Dermis microvascular lymphatic vessel endothelial cell (primary cell): ENCODE results near the gene CPPED1. TPM values are rescaled to one million over a fixed set of nuclear protein-coding genes. Genes with fewer than 3 reads are reported as not detected.

Experiments used
- DNase-seq, 2 donors: peaks; one replicate each; pipeline versions ENCODE4 v3.0.0 to v3.0.0-alpha.2; 2010; ENCODE audit warnings: low read depth in 2 of 2
- total RNA-seq: library from RNA; depleted of rRNA; stranded (reverse); fragments of >200 nt; gene quantifications from 2 replicates; pipeline ENCODE4 v1.2.1, GENCODE V29; 2014

The CPPED1 gene
- total RNA-seq, 1 donor from 2014 or later, result 8.3 TPM

DNA sequence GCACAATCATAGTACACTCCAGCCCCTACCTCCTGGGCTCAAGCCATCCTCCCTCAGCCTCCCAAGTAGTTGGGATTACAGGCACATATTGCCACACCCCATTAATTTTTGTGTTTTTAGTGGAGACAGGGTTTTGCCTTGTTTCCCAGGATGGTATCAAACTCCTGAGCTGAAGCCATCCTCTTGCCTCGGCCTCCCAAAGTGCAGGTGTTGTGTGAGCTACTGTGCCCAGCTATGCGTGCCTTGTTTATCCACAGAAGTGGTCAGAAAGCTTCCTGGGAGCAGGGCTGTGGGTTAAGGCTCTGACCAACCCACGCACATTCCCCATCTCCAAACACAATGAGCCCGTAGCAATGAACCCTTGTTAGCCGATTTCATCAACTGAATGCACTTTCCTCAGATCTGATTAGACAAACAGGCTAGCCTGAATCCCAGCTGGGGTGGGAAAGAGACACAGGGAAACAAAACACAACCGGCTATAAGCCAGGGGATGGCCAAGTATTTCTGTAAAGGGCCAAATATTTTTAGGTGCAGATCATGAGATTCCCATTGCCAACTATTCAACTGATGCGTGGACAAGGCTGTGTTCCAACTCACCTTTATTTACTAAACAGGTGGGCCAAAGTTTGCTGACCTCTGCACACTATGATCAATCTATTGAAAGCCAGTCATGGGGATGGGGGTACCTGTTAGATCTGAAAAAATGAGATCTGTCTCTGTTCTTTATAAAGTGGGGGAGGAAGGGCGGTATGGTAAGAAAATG lies 193.6 kb downstream of the CPPED1 start:
- DNase-seq, result no peak

Other genes starting within 250 kb of the CPPED1 start
- gene SHISA9, start 97.7 kb upstream of the CPPED1 start, total RNA-seq, result under 0.01 TPM in 1 of 2 replicates, not detected in the other